K562 (cell line): Measurements from ENCODE around the gene DNAAF8. TPM values are rescaled to one million over a fixed set of nuclear protein-coding genes. Genes with fewer than 3 reads are reported as not detected.
A peak's percentile ranks its signal among the peaks of the same experiment; 100 is the strongest.

Experiments
- CAMTA2 ChIP-seq: fragments of 250-450 bp; sonication (Bioruptor Pico); conservative IDR thresholded peaks from 2 replicates; pipeline ENCODE4 v1.5.1; 2022
- DDX20 ChIP-seq: fragments of 450-650 bp; IDR thresholded peaks from 2 replicates; pipeline ENCODE4 v1.6.1; 2016; ENCODE audit warnings: missing genetic modification characterization, low read depth, mild to moderate bottlenecking, missing compliant biosample characterization, moderate library complexity
- E2F8 ChIP-seq: fragments of 450-650 bp; IDR thresholded peaks from 2 replicates; pipeline ENCODE4 v1.7.1; 2018; ENCODE audit warnings: mild to moderate bottlenecking, low read depth; ENCODE audit not compliant: partially characterized antibody
- ERF ChIP-seq: fragments of 450-650 bp; formaldehyde crosslinking; IDR thresholded peaks from 2 replicates; pipeline ENCODE4 v1.4.0; 2020; ENCODE audit warnings: mild to moderate bottlenecking, mixed read lengths
- FOXJ2 ChIP-seq: fragments of 200-800 bp; sonication (Bioruptor generic); IDR thresholded peaks from 2 replicates; pipeline ENCODE4 v1.6.1; 2016; ENCODE audit warnings: missing genetic modification characterization, missing compliant biosample characterization
- HNRNPLL ChIP-seq: fragments of 200-400 bp; formaldehyde crosslinking; IDR thresholded peaks from 2 replicates; pipeline ENCODE4 v1.6.1; 2017; ENCODE audit warnings: low read length, low read depth, mild to moderate bottlenecking; ENCODE audit not compliant: poor library complexity, severe bottlenecking
- IRF1 ChIP-seq: sonication (generic); formaldehyde crosslinking; IDR thresholded peaks from 2 replicates; pipeline ENCODE4 v1.8.0; 2022; ENCODE audit warnings: missing genetic modification reagents, mild to moderate bottlenecking, borderline replicate concordance
- RERE ChIP-seq: sonication (generic); formaldehyde crosslinking; IDR thresholded peaks from 2 replicates; pipeline ENCODE4 v1.8.0; 2023; ENCODE audit warnings: missing genetic modification reagents, mild to moderate bottlenecking, borderline replicate concordance
- SPI1 ChIP-seq: IDR thresholded peaks from 2 replicates; pipeline ENCODE4 v1.6.1; 2011; ENCODE audit warnings: low read depth, low read length, control low read depth, borderline replicate concordance
- TCF7L2 ChIP-seq: fragments of 150-350 bp; IDR thresholded peaks from 2 replicates; pipeline ENCODE4 v1.6.1; 2016; ENCODE audit warnings: low read depth, mild to moderate bottlenecking, low read length, moderate library complexity
- ZBTB8A ChIP-seq: fragments of 450-650 bp; IDR thresholded peaks from 2 replicates; pipeline ENCODE4 v1.6.1; 2018; ENCODE audit warnings: mild to moderate bottlenecking, moderate library complexity; ENCODE audit not compliant: partially characterized antibody
- polyA plus RNA-seq, 8 experiments: library from polyadenylated mRNA; depleted of rRNA in 4 of 8; stranded (reverse) in 5 of 8; unstranded in 3 of 8; fragments of >200 nt; fragmentation: Nextera tagmentation in 2 of 8; fragmentation: Illumina TruSeq in 1 of 8; extraction: Ambion mirVana in 2 of 8; extraction: Trizol in 1 of 8; gene quantifications; 2 replicates each; pipeline versions ENCODE4 v1.2.1 to v1.2.3, GENCODE V29; 2011 to 2014; ENCODE audit warnings: inconsistent platforms in 1 of 8, missing spikeins in 1 of 8
- total RNA-seq, 7 experiments: library from RNA; depleted of rRNA in 6 of 7; stranded (reverse); fragments of >200 nt in 6 of 7; fragmentation: Illumina TruSeq in 2 of 7; extraction: Trizol in 2 of 7; gene quantifications; 2 replicates each; pipeline versions ENCODE4 v1.2.1 to v1.2.3, GENCODE V29; 2011 to 2021; ENCODE audit warnings: low replicate concordance in 1 of 7

DNAAF8 gene
- total and polyA plus RNA-seq, 9 of the 15 experiments (the other 6 are each of a cell fraction or from before 2014, with no cell fraction given): 0.04 to 0.12 (median 0.10) TPM; not detected in 6

GRCh38 chr16:4768549-4769305 is 34.4 kb downstream of the DNAAF8 start (continued):
- no peak for TF ChIP-seq TCF7L2
- TF ChIP-seq IRF1 (CRISPR knock-in tag): no peak
- TF ChIP-seq E2F8: peak; percentile 39
- 0 out of 2 replicates have a peak, but pooled peaks have one; percentile 39 for TF ChIP-seq FOXJ2 (tag)
- TF ChIP-seq ERF (CRISPR knock-in tag): no peak
- no peak for TF ChIP-seq DDX20 (tag)
- TF ChIP-seq ZBTB8A: no peak
- TF ChIP-seq SPI1: no peak
- no peak for TF ChIP-seq RERE (CRISPR knock-in tag)
- TF ChIP-seq CAMTA2 (CRISPR knock-in tag): no peak
- peak; percentile 92 for TF ChIP-seq HNRNPLL
